NCI-H2196 treated with DMSO at 0.1 percent for 48 hours (cell line): Measurements from ENCODE around the gene SLC6A8.
"Not testable (repeated sequence)": the region's sequence is repeated elsewhere in the genome, so short reads cannot be mapped to it uniquely, and the experiment has no call there.

Source experiments
- DNase-seq: peaks from one replicate; lab custom pipeline; 2025; ENCODE audit not compliant: unreplicated experiment; lab: John Stamatoyannopoulos, UW

The SLC6A8 gene

DNA sequence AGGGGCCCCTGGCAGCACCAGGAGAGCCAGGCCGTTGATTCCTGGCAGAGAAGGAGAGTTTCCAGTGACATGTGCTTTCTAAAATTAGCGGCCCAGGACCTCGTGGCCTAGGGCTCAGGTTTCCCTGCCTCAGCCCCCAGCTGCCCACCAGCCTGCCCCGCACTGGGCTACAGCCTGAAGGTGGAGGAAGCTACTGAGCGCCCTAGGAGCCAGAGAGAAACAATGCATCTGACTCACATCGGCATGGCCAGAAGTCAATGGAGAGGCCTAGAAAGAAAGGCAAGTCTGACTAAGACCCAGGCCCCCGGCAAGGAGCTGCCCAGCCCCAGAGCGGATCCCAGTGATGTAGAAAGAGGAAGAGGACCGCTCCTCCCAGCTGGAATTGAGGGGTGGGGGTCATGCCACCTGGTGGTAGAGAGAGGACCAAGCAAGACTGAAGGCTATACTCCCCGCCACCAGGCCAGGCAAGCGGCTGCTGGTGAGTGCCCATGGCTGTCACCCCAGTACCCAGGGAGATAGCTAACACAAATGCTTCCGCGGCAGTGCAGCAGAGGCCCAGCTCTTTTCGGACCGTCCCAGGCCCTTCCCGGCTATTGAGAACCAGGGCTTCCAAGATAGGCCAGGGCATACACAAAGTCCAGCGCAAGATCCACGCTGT, 17.8 kb downstream of the SLC6A8 start:
- not testable (repeated sequence) for DNase-seq

- no peak for DNase-seq
Observed at GRCh38 chrX:153706799-153707198, 19.1 kb downstream of the SLC6A8 start.

- DNase-seq: no peak
Observed at GRCh38 chrX:153707406-153707805, 19.7 kb downstream of the SLC6A8 start.

GRCh38 chrX:153708415-153708814, 20.7 kb downstream of the SLC6A8 start:
- DNase-seq: peak; percentile 3

- no peak for DNase-seq
Observed at GRCh38 chrX:153709726-153710674, 22.3 kb downstream of the SLC6A8 start.

DNA sequence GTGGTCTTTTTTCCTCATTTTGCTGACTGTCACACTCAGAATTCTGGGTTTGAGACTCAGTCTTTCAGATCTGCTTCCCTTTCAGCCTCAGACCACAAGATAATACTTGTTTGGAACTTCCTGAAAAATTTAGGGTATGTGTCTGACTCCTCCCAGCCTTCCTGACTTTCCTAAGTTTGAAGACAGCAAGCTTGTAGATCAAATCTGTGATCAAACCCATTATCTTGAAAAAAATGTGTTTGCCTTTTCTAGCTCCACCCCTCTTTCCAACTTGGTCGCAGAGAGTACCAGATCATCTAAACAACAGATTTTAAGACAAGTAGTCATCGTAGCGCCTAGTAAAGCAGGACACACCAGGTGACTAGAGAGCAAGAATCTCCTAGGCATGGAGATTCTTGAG, 26.5 kb downstream of the SLC6A8 start:
- DNase-seq: no peak

- no peak for DNase-seq
Observed at GRCh38 chrX:153717445-153717844, 29.7 kb downstream of the SLC6A8 start.

GRCh38 chrX:153719238-153719637, 31.5 kb downstream of the SLC6A8 start:
- no peak for DNase-seq

GRCh38 chrX:153719701-153720100, 32.0 kb downstream of the SLC6A8 start:
- no peak for DNase-seq

DNA sequence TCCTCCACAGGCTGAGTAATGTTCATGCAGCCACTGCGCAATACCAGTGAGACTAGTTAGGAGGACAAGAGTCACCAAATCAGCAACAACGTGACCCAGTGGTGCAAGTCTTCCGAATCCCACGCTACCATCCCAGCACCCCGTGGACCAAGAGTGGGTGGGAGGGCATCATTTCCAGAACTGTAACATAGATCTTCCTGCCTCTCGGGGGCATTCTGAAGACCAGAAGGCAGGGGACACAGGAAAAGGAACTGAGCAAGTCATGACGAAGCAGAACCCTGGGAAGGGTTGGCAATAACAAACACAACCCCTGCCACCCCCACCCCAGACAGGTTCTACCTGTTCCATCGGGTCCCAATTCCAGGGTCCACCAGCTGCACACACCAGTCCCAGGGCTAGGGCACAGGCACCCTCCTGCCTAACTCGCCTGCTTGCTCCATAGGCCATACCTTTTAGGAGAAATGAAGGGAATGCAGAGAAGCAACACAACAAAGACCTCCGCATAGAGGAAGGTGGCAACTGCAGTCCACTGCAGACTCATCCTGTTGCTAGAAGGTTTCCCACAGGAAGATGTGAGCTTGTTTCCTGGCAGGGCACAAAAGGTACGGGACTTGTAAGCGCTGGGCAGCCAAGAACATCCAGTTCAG, 35.1 kb downstream of the SLC6A8 start:
- no peak for DNase-seq

DNA sequence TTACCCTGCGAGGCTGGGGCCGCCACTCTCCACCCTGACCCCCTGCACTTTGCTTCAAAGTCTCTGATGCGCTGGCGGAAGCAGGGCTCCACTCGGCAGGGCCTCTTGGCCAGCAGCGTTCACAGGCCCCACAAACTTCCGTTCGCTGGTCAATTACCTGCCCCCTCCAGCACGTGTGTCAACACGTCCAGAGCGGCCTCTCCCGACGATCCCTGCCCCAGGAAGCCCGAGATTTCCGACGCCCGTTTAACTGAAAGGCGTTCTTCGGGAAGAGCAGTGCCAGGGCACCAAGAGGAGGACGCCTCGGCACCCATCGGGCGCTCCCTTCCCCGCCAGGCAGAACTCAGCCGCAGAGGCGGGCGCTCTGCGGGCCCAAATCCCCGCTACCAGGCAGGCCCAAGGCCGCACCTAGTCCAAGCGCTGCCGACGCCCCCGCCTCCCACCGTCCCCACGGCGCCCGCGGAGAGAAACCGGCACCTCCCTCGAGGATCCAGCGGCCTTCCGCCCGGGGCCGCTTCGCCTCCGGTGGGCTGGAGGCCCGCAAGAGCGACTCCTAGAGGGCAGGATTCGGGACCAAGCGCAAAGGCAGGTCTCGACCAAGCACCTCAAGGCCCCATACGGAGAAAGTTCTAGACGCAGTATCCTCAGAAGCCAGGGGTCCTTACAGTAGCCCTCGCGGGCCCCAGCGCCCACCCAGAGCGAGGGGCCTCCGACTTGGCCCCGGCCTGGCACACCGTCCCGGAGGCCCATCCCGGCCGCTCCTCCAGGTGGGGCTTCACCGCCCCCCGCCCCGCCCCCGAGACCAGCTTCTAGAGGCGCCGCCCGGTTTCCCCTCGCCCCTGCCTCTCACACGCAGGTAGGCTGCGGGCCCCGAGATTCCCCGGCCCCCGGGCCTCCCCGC, 35.9 kb downstream of the SLC6A8 start:
- peak; percentile 28 for DNase-seq

GRCh38 chrX:153724252-153725038, 36.7 kb downstream of the SLC6A8 start, which contains the start of the genes ABCD1 and BCAP31:
TSS of gene ABCD1 (plus strand) at chrX:153724856. CDS start at chrX:153725267, 411 bp downstream.
TSS of gene BCAP31 (minus strand) at chrX:153724387. CDS start at chrX:153723244, 1,143 bp downstream.
- peak; percentile 78 for DNase-seq

- DNase-seq: no peak
Observed at GRCh38 chrX:153725039-153725831, 37.5 kb downstream of the SLC6A8 start.

GRCh38 chrX:153725832-153726285, 38.1 kb downstream of the SLC6A8 start:
- DNase-seq: no peak

GRCh38 chrX:153726286-153727122, 38.8 kb downstream of the SLC6A8 start:
- DNase-seq: peak; percentile 53

GRCh38 chrX:153727123-153727931, 39.6 kb downstream of the SLC6A8 start:
- DNase-seq: peak; percentile 58

DNA sequence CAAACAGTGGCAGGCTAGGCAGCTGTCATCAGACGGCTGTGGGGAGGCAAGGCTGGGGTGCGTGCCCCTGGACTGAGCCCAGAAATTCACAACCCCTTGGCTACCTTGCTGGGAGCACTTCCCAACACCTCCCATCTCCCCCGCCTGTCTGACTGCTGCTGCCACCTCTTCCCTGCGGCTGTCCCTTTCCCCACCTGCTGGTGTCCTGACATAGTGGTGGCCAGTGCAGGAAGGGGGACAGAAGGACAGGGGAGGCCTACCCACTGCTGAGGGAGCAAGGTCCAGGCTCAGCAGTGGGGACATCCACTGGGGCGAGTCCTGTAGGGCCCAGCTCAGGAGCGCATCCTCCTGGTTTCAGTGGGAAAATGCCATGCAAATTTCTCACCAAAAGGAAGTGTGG, 40.4 kb downstream of the SLC6A8 start:
- DNase-seq: no peak
